GF-D8 (cell line): ENCODE data around the gene GTF2IRD1.
"Not testable (repeated sequence)": the region's sequence is repeated elsewhere in the genome, so short reads cannot be mapped to it uniquely, and the experiment has no call there.

Source experiments
- DNase-seq: peaks from one replicate; lab custom pipeline; 2025; lab: John Stamatoyannopoulos, UW

GTF2IRD1 gene

DNA sequence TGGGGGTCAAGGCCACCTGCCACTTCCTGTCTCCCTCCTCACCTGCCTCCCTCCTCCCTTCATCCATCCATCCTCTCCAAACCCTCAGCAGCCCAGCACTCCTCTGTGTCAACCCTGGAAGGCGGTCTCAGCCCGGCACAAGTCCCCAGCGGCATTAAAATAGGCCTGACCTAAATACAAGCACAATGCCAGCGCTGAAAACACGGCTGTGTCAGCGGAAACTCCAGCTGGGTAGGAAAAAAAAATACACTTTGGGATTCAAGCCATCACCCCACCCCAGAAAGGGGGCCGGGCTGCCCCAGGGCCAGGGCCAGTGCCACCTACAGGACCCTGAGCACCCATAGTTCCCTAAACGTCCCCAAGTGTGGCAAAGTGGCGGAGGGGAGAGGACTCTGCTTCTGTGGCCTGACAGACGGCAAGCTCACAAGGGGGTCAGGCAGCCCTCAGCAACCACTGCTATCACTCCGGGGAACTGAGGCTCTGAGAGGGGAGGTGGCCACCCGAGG lies 22.7 kb upstream of the GTF2IRD1 start:
- DNase-seq = no peak

GRCh38 chr7:74437291-74437571 lies 16.5 kb upstream of the GTF2IRD1 start:
- DNase-seq = not testable (repeated sequence)

- no peak for DNase-seq
Measured at GRCh38 chr7:74438327-74438726, 15.4 kb upstream of the GTF2IRD1 start.

DNA sequence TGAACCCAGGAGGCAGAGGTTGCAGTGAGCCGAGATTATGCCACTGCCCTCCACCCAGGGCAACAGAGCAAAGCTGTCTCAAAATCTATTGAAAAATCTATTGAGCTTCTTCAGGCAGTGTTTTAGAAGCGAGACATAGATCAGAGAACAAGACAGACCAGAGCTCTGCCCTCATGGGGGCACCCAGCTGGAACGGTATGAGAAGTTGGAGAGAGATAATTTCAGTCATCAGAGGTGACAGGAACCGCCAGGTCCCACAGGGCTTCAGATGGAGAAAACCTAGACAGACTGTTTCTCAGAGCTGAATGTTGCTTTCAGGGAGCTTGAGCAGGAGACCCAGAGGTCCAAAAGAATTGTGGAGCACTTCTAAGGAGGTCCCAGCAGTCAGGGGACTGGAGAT lies 14.2 kb upstream of the GTF2IRD1 start:
- no peak for DNase-seq

DNA sequence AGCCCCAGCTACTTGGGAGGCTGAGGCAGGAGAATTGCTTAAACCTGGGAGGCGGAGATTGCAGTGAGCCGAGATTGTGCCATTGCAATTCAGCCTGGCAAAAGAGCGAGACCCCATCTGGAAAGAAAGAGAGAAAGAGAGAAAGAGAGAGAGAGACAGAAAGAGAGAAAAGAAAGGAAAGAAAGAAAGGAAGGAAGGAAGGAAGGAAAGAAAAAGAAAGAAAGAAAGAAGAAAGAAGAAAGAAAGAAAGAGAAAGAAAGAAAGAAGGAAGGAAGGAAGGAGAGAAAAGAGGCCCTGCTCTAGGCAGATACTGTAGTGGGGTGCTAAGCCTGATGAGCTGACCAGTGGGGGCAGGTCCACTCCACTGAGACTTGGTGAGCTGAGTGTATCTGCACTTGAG lies 13.6 kb upstream of the GTF2IRD1 start:
- not testable (repeated sequence) for DNase-seq

DNA sequence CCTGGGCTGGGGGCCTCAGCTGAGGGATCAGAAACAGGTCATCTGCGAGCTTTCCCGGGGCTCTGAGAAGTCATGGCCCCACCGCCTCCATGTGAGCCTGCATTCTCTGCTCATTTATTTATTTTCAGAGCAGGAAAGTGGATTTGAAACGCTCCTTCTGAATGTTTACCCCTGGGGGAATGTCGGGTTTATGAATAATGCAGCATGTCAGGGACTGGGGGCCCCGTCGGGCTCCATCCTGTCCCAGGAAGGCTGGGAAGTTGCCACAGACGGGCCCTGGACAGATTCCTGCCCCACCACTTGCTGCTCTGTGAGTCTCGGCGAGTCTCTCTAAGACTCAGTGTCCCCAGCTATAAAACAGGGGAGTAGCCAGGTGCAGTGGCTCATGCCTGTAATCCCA lies 11.9 kb upstream of the GTF2IRD1 start:
- DNase-seq = no peak

DNA sequence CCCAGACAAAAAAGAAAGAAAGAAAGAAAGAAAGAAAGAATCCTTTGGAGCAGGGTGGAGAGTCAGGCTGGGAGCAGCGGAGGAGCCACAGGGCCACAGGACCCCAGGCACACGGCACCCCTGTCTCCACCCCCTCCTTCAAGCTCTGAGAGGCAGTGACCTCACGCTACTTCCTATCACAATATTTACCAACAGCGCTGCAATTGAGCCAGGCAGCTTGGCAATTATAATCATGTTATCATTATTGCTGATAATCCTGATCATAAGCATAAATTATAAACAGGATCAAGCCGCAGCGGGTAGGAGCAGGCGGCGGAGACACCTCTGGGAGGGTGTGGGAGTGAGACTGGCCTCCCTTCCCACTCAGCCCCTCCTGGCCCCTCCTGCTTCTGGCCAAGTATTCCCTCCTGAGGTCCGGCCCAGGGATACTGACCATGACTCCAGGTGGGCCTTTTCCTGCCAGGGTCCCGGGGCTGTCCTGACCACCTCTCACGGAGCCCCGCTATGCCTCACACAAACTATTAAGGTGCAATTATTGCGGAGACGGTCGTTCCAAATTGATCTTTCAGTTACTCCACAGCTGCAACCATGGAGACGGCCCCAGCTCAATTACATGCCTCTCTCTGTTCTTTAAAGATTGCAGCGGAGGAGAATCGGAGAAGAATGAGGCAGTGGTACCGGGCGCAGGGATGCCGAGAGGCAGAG lies 10.0 kb upstream of the GTF2IRD1 start:
- DNase-seq = no peak

GRCh38 chr7:74449144-74449543 lies 4.6 kb upstream of the GTF2IRD1 start:
- DNase-seq = no peak

DNA sequence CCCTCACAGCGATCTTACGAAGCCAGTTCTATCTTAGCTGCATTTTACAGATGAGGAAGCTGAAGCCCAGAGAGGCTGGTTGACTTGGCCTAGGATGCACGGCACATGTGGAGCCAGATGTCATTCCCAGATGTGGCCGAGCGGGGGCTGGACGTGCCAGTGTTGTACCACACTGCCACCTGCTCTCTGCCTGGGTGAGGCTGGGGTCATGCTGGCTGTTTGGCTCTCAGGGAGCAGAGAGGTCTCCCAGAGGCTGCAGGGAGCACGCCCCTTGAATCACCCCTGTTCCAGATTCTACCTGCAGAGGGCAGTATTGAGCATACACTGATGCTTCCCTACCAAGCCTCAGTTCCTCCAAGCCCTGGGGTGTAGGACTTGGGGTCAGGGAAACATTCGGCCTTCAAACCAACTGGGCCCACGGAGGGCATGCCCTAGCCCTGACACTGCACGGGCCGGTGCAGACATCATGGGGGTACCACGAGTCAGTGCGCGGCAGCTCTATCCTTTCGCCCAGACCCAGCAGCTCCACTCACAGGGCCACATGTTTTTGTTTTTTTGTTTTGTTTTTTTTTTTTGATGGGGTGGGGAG lies 3.8 kb upstream of the GTF2IRD1 start:
- DNase-seq = no peak

- DNase-seq = no peak
Measured at GRCh38 chr7:74452748-74453321, 871 bp upstream of the GTF2IRD1 start.

DNA sequence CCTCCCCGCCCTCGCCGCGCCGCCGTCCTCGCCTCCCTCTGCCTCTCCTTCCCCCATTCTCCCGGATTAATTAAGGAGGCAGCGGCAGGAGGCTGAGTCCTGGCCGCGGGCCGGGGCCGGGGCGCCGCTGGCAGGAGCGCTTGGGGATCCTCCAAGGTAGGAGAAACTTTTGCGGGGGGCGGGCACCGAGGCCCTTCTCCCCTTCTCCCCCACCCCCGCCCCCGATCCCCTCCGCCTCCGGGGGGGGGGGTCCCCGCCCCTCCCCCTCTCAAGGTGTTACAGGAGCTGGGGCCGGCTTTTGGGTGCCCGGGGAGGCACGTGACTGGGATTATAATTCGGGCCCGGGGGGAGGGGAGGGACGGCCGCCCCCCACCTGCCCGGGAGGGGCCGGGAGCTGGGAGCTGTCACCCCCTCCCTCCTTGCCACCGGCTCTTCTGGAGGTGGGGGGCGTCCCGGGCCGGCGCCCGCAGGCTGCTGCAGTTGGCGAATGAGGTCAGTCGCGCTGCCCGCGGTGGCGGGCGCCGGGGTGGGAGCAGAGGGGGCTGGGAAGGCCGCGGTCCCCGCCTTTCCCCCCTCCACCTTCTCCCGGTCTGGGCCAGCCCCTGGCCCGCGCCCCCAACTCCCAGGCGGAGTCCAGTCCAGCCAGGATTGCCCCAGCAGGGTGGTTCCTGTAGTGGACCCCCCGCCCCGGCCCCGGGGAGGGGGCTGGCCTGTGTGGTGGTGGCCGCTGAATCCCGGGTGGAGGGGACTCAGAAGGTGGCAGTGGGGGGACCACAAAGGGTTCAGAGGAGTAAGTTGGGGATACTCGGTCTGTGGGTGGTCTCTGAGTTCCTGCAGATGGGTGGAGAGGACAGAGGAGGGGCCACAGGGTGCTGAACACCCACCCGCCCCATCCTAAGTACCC lies 567 bp downstream of the GTF2IRD1 start:
- DNase-seq = no peak

GRCh38 chr7:74454925-74455288 lies 1.2 kb downstream of the GTF2IRD1 start:
- no peak for DNase-seq

- DNase-seq = no peak
Measured at GRCh38 chr7:74455291-74455804, 1.6 kb downstream of the GTF2IRD1 start.

GRCh38 chr7:74455928-74456327 lies 2.2 kb downstream of the GTF2IRD1 start:
- DNase-seq = no peak

DNA sequence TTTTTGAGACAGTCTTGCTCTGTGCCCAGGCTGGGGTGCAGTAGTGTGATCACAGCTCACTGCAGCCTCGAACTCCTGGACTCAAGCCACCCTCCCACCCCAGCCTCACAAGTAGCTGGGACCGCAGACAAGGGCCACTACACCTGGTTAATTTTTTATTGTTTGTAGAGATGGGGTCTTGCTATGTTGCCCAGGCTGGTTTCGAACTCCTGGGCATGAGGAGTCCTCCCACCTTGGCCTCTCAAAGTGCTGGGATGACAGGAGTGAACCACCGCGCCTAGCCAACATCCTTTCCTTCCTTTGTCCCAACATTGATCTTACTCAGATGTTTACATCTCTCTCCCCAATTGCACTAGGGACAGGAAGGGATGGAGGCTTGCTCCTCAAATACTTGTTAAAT lies 3.3 kb downstream of the GTF2IRD1 start:
- no peak for DNase-seq

GRCh38 chr7:74461970-74462706 lies 8.4 kb downstream of the GTF2IRD1 start:
- no peak for DNase-seq

DNA sequence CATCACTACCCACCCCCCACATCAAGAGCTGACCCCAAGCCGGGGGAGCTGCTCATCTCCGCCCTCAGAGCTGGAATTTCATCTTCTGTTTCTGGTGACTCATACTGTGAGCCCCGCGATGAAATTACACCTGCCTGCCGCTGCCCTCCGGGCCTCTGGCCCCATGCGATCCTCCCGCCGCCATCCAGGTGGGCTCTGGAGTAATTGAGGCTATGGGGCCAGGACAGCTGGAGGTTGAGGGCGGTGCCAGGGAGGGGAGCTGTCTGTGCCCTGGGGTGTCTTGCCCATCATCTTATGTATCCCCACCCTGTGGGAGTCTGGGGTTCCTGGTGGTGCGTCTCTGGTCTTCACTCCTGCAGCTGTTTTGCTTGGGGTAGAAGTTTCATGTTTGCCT lies 9.0 kb downstream of the GTF2IRD1 start:
- no peak for DNase-seq

GRCh38 chr7:74464931-74465886 lies 11.5 kb downstream of the GTF2IRD1 start:
- DNase-seq = no peak

DNA sequence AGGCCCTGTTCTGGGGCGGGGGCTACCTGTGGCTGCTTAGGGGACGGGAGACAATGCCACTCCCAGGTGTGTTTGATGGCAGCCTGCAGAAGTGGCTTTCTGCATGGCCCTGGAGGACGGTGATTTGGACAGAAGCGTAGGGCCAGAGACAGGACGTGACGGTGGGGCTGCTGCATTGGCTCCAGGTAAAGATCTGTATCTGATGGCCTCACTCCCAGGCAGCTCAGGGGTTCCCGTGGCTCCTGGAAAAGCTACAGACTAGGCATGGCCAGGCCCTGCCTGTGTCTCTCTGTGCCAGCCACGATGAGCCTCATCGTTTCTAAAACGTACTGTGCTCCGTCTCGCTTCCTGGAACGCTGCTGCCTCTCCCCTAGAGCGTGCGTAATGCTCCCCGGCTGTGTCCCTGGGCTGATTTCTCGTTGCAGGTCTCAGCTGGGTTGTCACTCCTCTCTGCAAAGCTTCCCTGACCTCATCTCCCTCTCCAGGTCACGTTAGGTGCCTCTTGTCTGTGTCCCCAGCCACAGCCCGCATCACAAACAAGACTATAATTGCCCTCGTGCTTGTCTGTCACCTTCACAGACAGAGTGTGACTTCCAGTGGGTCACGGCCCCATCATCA lies 12.6 kb downstream of the GTF2IRD1 start:
- no peak for DNase-seq

DNA sequence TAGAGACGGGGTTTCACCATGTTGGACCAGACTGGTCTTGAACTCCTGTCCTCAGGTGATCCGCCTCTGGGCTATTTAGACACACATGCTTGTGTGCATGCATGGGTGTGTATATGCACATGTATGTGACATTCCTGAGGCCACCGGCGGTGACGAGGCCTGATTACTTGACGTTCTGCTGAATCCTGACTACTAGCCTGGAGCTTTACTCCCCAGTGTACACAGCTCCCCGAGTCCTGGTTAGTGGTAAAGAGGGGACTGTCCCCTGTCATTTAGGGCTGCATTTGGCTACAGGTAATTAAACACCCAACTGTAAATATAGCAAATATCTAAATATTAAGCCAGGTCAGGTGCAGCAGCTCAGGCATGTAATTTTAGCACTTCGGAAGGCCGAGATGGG lies 14.2 kb downstream of the GTF2IRD1 start:
- no peak for DNase-seq
